GM20000 (cell line): Measurements from ENCODE around the gene CADPS2.

Experiments
- DNase-seq: peaks from one replicate; pipeline ENCODE4 v3.0.0; 2012; ENCODE audit warnings: low spot score
- CTCF ChIP-seq: IDR thresholded peaks from 2 replicates; pipeline ENCODE4 v1.5.1; 2012; ENCODE audit warnings: mild to moderate bottlenecking, control low read depth; ENCODE audit errors: extremely low read depth, missing control alignments

The CADPS2 gene

GRCh38 chr7:122724366-122724765 is 161.9 kb downstream of the CADPS2 start:
- TF ChIP-seq CTCF: no peak
- no peak for DNase-seq

- no peak for TF ChIP-seq CTCF
- DNase-seq: no peak
These were observed 167.2 kb downstream of the CADPS2 start for GRCh38 chr7:122719010-122719578.

- no peak for TF ChIP-seq CTCF
These were observed 168.7 kb downstream of the CADPS2 start for GRCh38 chr7:122717356-122718089.

GRCh38 chr7:122715183-122715582 is 171.1 kb downstream of the CADPS2 start:
- no peak for TF ChIP-seq CTCF
- no peak for DNase-seq

More at GRCh38 chr7:122717356-122718089, 168.7 kb downstream of the CADPS2 start:
- no peak for DNase-seq

- no peak for DNase-seq
- TF ChIP-seq CTCF: no peak
These were observed 175.3 kb downstream of the CADPS2 start for GRCh38 chr7:122710916-122711315.

- TF ChIP-seq CTCF: no peak
- DNase-seq: no peak
These were observed 176.2 kb downstream of the CADPS2 start for GRCh38 chr7:122709930-122710646.

- no peak for DNase-seq
These were observed 179.4 kb downstream of the CADPS2 start for GRCh38 chr7:122706836-122707235.

More at GRCh38 chr7:122706836-122707235, 179.4 kb downstream of the CADPS2 start:
- TF ChIP-seq CTCF: no peak
